ENCODE results near the gene ZCCHC14. TPM values are rescaled to one million over a fixed set of nuclear protein-coding genes. Genes with fewer than 3 reads are reported as not detected.

ZCCHC14 gene
- total and polyA plus RNA-seq, 2 donors (not counting 1 experiment from before 2014, with no cell fraction given) = 0.70 to 4.4 TPM

GRCh38 chr16:87416826-87417527, 75.8 kb downstream of the ZCCHC14 start:
- Histone ChIP-seq H3K4me2 (replicated peaks; ENCODE audit: low read depth, low read length, poor library complexity, severe bottlenecking) (no peak overlapping the region), H2AFZ (ENCODE audit: insufficient read depth, low read depth, low read length, poor library complexity, severe bottlenecking) (no peak overlapping the region), H3K79me2 (ENCODE audit: control insufficient read depth, insufficient read depth, low read length) (no peaks in the 10 kb centered on the region), H3K27me3 (replicated peaks in 1 of 4; ENCODE audit: control extremely low read depth in 1 of 4, control insufficient read depth in 3 of 4, insufficient read depth in 4 of 4, low read length in 3 of 4) (peaks cover 0 to 3% (median 0%) of the 10 kb centered on the region in 4 experiments), H3K4me3 (ENCODE audit: control extremely low read depth in 1 of 5, extremely low read depth in 1 of 5, insufficient read depth in 1 of 5, low read depth in 2 of 5, low read length in 4 of 5) (no peak overlapping the region), H3K9me3 (ENCODE audit: control extremely low read depth in 1 of 3, control insufficient read depth in 2 of 3, insufficient read depth in 1 of 3, low read length in 2 of 3) (no peaks in the 10 kb centered on the region), H3K9ac (ENCODE audit: low read length) (no peak overlapping the region), H3K4me1 (ENCODE audit: control insufficient read depth in 2 of 2, insufficient read depth in 2 of 2, low read length in 2 of 2) (no peaks in the 10 kb centered on the region), H3K27ac (ENCODE audit: low read length in 2 of 2) (no peak overlapping the region), H4K20me1 (ENCODE audit: control insufficient read depth, insufficient read depth, low read length, poor library complexity, severe bottlenecking) (no peaks in the 10 kb centered on the region), H3K36me3 (replicated peaks in 1 of 2; ENCODE audit: control extremely low read depth in 1 of 2, control insufficient read depth in 1 of 2, extremely low read depth in 1 of 2, insufficient read depth in 2 of 2, low read length in 1 of 2) (no peaks in the 10 kb centered on the region)
- Mint-ChIP-seq H3K27me3 (no peaks in the 10 kb centered on the region), H3K9me3 (ENCODE audit: insufficient read depth) (no peaks in the 10 kb centered on the region), H3K27ac (no peak overlapping the region), H3K4me1 (no peaks in the 10 kb centered on the region), H3K4me3 (no peak overlapping the region)
- POLR2A ChIA-PET = no interaction called here
- CTCF ChIA-PET = interaction anchor here (0.7 to 2.4 kb wide), 9 partner anchors 10 to 352 kb away, joined by 3 to 35 read pairs (median 3); partner anchors contain the start of gene KLHDC4
- DNase-seq = no peak
- no peak for ATAC-seq (ENCODE audit: low read depth)
- intact Hi-C loops (cut with micrococcal nuclease) = no loop called here
- WGBS (ENCODE audit: insufficient coverage) = 97% methylated on average over 21 of the region's 23 CpGs
- TF ChIP-seq, protein P1, sequence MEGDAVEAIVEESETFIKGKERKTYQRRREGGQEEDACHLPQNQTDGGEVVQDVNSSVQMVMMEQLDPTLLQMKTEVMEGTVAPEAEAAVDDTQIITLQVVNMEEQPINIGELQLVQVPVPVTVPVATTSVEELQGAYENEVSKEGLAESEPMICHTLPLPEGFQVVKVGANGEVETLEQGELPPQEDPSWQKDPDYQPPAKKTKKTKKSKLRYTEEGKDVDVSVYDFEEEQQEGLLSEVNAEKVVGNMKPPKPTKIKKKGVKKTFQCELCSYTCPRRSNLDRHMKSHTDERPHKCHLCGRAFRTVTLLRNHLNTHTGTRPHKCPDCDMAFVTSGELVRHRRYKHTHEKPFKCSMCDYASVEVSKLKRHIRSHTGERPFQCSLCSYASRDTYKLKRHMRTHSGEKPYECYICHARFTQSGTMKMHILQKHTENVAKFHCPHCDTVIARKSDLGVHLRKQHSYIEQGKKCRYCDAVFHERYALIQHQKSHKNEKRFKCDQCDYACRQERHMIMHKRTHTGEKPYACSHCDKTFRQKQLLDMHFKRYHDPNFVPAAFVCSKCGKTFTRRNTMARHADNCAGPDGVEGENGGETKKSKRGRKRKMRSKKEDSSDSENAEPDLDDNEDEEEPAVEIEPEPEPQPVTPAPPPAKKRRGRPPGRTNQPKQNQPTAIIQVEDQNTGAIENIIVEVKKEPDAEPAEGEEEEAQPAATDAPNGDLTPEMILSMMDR (IDR thresholded peaks at IDR 0.05) = peak; percentile 61
- no peak for TF ChIP-seq EZH2 (IDR thresholded peaks at IDR 0.05; ENCODE audit: borderline replicate concordance, insufficient read depth, low read depth, low read length, poor library complexity, severe bottlenecking)

DNA sequence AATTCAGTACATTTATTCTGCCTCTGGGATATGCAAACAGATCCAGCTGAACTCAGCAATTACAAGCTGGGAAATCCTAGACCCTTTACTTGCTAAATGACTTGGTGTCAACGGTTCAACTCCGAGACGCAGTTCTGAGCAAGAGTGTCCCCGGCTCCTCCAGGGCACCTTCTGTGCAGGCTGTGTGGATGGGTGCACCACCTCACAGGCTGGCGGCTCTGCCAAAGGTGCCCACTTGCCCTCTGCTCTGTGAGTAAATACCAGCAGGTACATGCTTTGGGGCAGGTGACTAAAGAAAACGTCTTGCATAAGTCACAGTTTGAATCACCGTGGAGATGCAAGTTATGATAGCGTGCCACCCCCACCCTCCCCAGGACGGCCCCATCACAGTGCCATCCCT, 77.4 kb downstream of the ZCCHC14 start:
- Mint-ChIP-seq H3K4me1 (no peaks in the 10 kb centered on the region), H3K9me3 (ENCODE audit: insufficient read depth) (no peaks in the 10 kb centered on the region), H3K27ac (no peak overlapping the region), H3K27me3 (no peaks in the 10 kb centered on the region), H3K4me3 (no peak overlapping the region)
- no peak for DNase-seq
- Histone ChIP-seq H4K20me1 (ENCODE audit: control insufficient read depth, insufficient read depth, low read length, poor library complexity, severe bottlenecking) (no peaks in the 10 kb centered on the region), H3K4me3 (ENCODE audit: control extremely low read depth in 1 of 5, extremely low read depth in 1 of 5, insufficient read depth in 1 of 5, low read depth in 2 of 5, low read length in 4 of 5) (no peak overlapping the region), H3K27me3 (replicated peaks in 1 of 4; ENCODE audit: control extremely low read depth in 1 of 4, control insufficient read depth in 3 of 4, insufficient read depth in 4 of 4, low read length in 3 of 4) (peaks cover 0 to 3% (median 0%) of the 10 kb centered on the region in 4 experiments), H3K36me3 (replicated peaks in 1 of 2; ENCODE audit: control extremely low read depth in 1 of 2, control insufficient read depth in 1 of 2, extremely low read depth in 1 of 2, insufficient read depth in 2 of 2, low read length in 1 of 2) (no peaks in the 10 kb centered on the region), H3K4me2 (replicated peaks; ENCODE audit: low read depth, low read length, poor library complexity, severe bottlenecking) (no peak overlapping the region), H2AFZ (ENCODE audit: insufficient read depth, low read depth, low read length, poor library complexity, severe bottlenecking) (no peak overlapping the region), H3K4me1 (ENCODE audit: control insufficient read depth in 2 of 2, insufficient read depth in 2 of 2, low read length in 2 of 2) (no peaks in the 10 kb centered on the region), H3K9me3 (ENCODE audit: control extremely low read depth in 1 of 3, control insufficient read depth in 2 of 3, insufficient read depth in 1 of 3, low read length in 2 of 3) (no peaks in the 10 kb centered on the region), H3K27ac (ENCODE audit: low read length in 2 of 2) (no peak overlapping the region), H3K79me2 (ENCODE audit: control insufficient read depth, insufficient read depth, low read length) (no peaks in the 10 kb centered on the region), H3K9ac (ENCODE audit: low read length) (no peak overlapping the region)
- ChIA-PET POLR2A (no interaction called here), CTCF (interaction anchor here (1.1 kb wide), 1 partner anchor 220 kb away, joined by 3 read pairs; no protein-coding TSS in a partner anchor)
- TF ChIP-seq EZH2 (IDR thresholded peaks at IDR 0.05; ENCODE audit: borderline replicate concordance, insufficient read depth, low read depth, low read length, poor library complexity, severe bottlenecking) = no peak
- TF ChIP-seq, protein P1 (IDR thresholded peaks at IDR 0.05) = no peak
- WGBS (ENCODE audit: insufficient coverage) = 95% methylated on average over 7 of the region's 9 CpGs
- intact Hi-C loops (cut with micrococcal nuclease) = no loop called here
- no peak for ATAC-seq (ENCODE audit: low read depth)

Data from B cell (primary cell).